OCI-LY3 (cell line): ENCODE measurements around the gene CTTN.

Experiments
- H2AFZ ChIP-seq: fragments of 200-600, 300-600 bp; shearing (Covaris generic); 2 replicates; pipeline ENCODE4 v1.6.0; 2014; ENCODE audit warnings: antibody characterized with exemption, low read depth, low read length
- H3K27ac ChIP-seq: fragments of 200-600, 300-600 bp; sonication (generic); 2 replicates; pipeline ENCODE4 v1.5.1; 2014; ENCODE audit warnings: mild to moderate bottlenecking, low read length, moderate library complexity, mixed read lengths
- H3K27me3 ChIP-seq: fragments of 200-600, 300-600 bp; sonication (generic); 2 replicates; pipeline ENCODE4 v1.6.1; 2014; ENCODE audit warnings: low read depth, low read length, mixed read lengths
- H3K36me3 ChIP-seq: fragments of 200-600, 300-600 bp; sonication (generic); replicated peaks from 2 replicates; pipeline ENCODE3; 2014; ENCODE audit warnings: low read depth, low read length, mixed read lengths
- H3K4me1 ChIP-seq: fragments of 300-600, 200-600 bp; sonication (generic); 2 replicates; pipeline ENCODE4 v1.6.1; 2014; ENCODE audit warnings: low read length, mixed read lengths
- H3K4me2 ChIP-seq: fragments of 200-600, 300-600 bp; sonication (generic); 2 replicates; pipeline ENCODE4 v1.6.1; 2014; ENCODE audit warnings: low read length, mixed read lengths
- H3K4me3 ChIP-seq: fragments of 300-600, 200-600 bp; sonication (generic); 2 replicates; pipeline ENCODE4 v1.5.1; 2014; ENCODE audit warnings: antibody characterized with exemption, mild to moderate bottlenecking, low read length, moderate library complexity
- H3K79me2 ChIP-seq: fragments of 300-600, 200-600 bp; shearing (Covaris generic); 2 replicates; pipeline ENCODE4 v1.6.1; 2014; ENCODE audit warnings: mild to moderate bottlenecking, low read length, mixed read lengths
- H3K9ac ChIP-seq: fragments of 300-600, 200-600 bp; shearing (Covaris generic); 2 replicates; pipeline ENCODE4 v1.6.0; 2014; ENCODE audit warnings: mild to moderate bottlenecking, low read length, moderate library complexity
- H3K9me3 ChIP-seq: fragments of 200-600, 300-600 bp; shearing (Covaris generic); 2 replicates; pipeline ENCODE4 v1.6.1; 2014; ENCODE audit warnings: low read length, mixed read lengths; ENCODE audit not compliant: insufficient read depth
- H4K20me1 ChIP-seq: fragments of 200-600, 300-600 bp; sonication (generic); 2 replicates; pipeline ENCODE4 v1.6.1; 2016; ENCODE audit warnings: low read length, mixed read lengths; ENCODE audit not compliant: insufficient read depth
- CTCF ChIP-seq: fragments of 200-600, 300-600 bp; sonication (generic); IDR thresholded peaks from 2 replicates; pipeline ENCODE4 v1.5.1; 2014; ENCODE audit warnings: antibody characterized with exemption, low read length, low read depth
- EZH2phosphoT487 ChIP-seq: fragments of 200-600 bp; shearing (Covaris generic); IDR thresholded peaks from 2 replicates; pipeline ENCODE4 v1.6.1; 2018; ENCODE audit warnings: antibody characterized with exemption, mixed run types, low read depth

CTTN gene

GRCh38 chr11:70364745-70365543, 33.4 kb upstream of the CTTN start:
- TF ChIP-seq CTCF (no peak), EZH2phosphoT487 (no peak)
- H4K20me1 ChIP-seq, result no peaks in the 10 kb centered on the region
- H3K79me2 ChIP-seq, result no peaks in the 10 kb centered on the region
- H3K27me3 ChIP-seq, result no peaks in the 10 kb centered on the region
- no peak overlapping the region for H3K4me2 ChIP-seq
- H3K9ac ChIP-seq, result no peak overlapping the region
- H3K4me1 ChIP-seq, result no peaks in the 10 kb centered on the region
- no peak overlapping the region for H3K27ac ChIP-seq
- H3K4me3 ChIP-seq, result no peak overlapping the region
- no peak overlapping the region for H2AFZ ChIP-seq
- peaks cover 48% of the 10 kb centered on the region for H3K36me3 ChIP-seq
- no peaks in the 10 kb centered on the region for H3K9me3 ChIP-seq

GRCh38 chr11:70365544-70365927, 32.8 kb upstream of the CTTN start:
- peaks cover 48% of the 10 kb centered on the region for H3K36me3 ChIP-seq
- no peak overlapping the region for H3K9ac ChIP-seq
- H2AFZ ChIP-seq, result no peak overlapping the region
- no peak overlapping the region for H3K4me3 ChIP-seq
- H3K4me1 ChIP-seq, result no peaks in the 10 kb centered on the region
- H3K79me2 ChIP-seq, result no peaks in the 10 kb centered on the region
- no peak overlapping the region for H3K4me2 ChIP-seq
- H3K27me3 ChIP-seq, result no peaks in the 10 kb centered on the region
- H3K27ac ChIP-seq, result no peak overlapping the region
- no peaks in the 10 kb centered on the region for H3K9me3 ChIP-seq
- no peak for TF ChIP-seq CTCF
- no peaks in the 10 kb centered on the region for H4K20me1 ChIP-seq

GRCh38 chr11:70367071-70367470, 31.3 kb upstream of the CTTN start:
- H4K20me1 ChIP-seq, result 0 out of 2 replicates have a peak, but pooled peaks cover 4% of the 10 kb centered on the region
- no peak for TF ChIP-seq CTCF
- TF ChIP-seq EZH2phosphoT487, result no peak
- H2AFZ ChIP-seq, result no peak overlapping the region
- H3K27me3 ChIP-seq, result no peaks in the 10 kb centered on the region
- H3K9ac ChIP-seq, result no peak overlapping the region
- H3K27ac ChIP-seq, result no peak overlapping the region
- H3K4me1 ChIP-seq, result no peaks in the 10 kb centered on the region
- H3K79me2 ChIP-seq, result no peaks in the 10 kb centered on the region
- peaks cover 40% of the 10 kb centered on the region for H3K36me3 ChIP-seq
- no peaks in the 10 kb centered on the region for H3K9me3 ChIP-seq
- no peak overlapping the region for H3K4me3 ChIP-seq
- no peak overlapping the region for H3K4me2 ChIP-seq

- Histone ChIP-seq H3K36me3 (peaks cover 48% of the 10 kb centered on the region), H3K79me2 (no peaks in the 10 kb centered on the region), H3K9me3 (no peaks in the 10 kb centered on the region), H4K20me1 (0 out of 2 replicates have a peak, but pooled peaks cover 4% of the 10 kb centered on the region), H3K9ac (no peak overlapping the region), H3K4me3 (no peak overlapping the region), H2AFZ (no peak overlapping the region), H3K4me1 (no peaks in the 10 kb centered on the region), H3K4me2 (no peak overlapping the region), H3K27ac (no peak overlapping the region), H3K27me3 (no peaks in the 10 kb centered on the region)
- TF ChIP-seq CTCF (no peak), EZH2phosphoT487 (no peak)
These were observed 29.4 kb upstream of the CTTN start for GRCh38 chr11:70368961-70369360.
